Right lobe of liver (tissue), 6 donors: Measurements from ENCODE around the gene ADARB2. TPM values are rescaled to one million over a fixed set of nuclear protein-coding genes. Genes with fewer than 3 reads are reported as not detected.

ENCODE experiments used
- ATAC-seq, 4 donors: fragments of 200-7000 bp; cut with Tn5 transposase; one replicate each; pipeline ENCODE4 v1.9.1; 2020; ENCODE audit warnings: mild to moderate bottlenecking in 4 of 4, moderate library complexity in 4 of 4
- DNase-seq, 3 donors: peaks; one replicate each; pipeline ENCODE4 v3.0.0-alpha.2; 2020
- H3K27ac ChIP-seq, 3 donors: fragments of 200-600 bp; one replicate each; pipeline ENCODE4 v1.8.0; 2022
- H3K27me3 ChIP-seq, 2 donors: fragments of 200-600 bp; one replicate each; pipeline ENCODE4 v1.8.0; 2022
- H3K36me3 ChIP-seq, 4 donors: fragments of 200-600 bp; sonication (generic) in 1 of 4; one replicate each; pipeline versions ENCODE4 v1.5.1 to v1.8.0; 2017 to 2022; ENCODE audit warnings: control low read depth in 1 of 4
- H3K4me1 ChIP-seq, 4 donors: fragments of 200-600 bp; sonication (generic) in 1 of 4; one replicate each; pipeline versions ENCODE4 v1.5.1 to v1.8.0; 2017 to 2022; ENCODE audit warnings: control low read depth in 1 of 4
- H3K4me3 ChIP-seq, 3 donors: fragments of 200-600 bp; one replicate each; pipeline ENCODE4 v1.8.0; 2022
- H3K9me3 ChIP-seq, 4 donors: fragments of 200-600 bp; sonication (generic) in 1 of 4; one replicate each; pipeline versions ENCODE4 v1.5.1 to v1.8.0; 2017 to 2022; ENCODE audit warnings: control low read depth in 1 of 4
- POLR2A ChIP-seq: fragments of 450-650 bp; IDR thresholded peaks from one replicate; pipeline ENCODE4 v1.6.1; 2017; ENCODE audit warnings: antibody characterized with exemption, mild to moderate bottlenecking
- WGBS: methylation state at CpG from one replicate; pipeline ENCODE4 v1.1.6; 2018; ENCODE audit warnings: low coverage, low lambda C conversion rate; ENCODE audit not compliant: insufficient coverage; ENCODE audit errors: missing lambda C conversion rate; 5-methylcytosine and 5-hydroxymethylcytosine counted together
- intact Hi-C, 2 donors: fragments of 100-400 bp; cut with DNase I; formaldehyde crosslinking; loops; one replicate each; pipeline versions ENCODE4 v1.11.2 to v1.14.1; 2022
- total RNA-seq, 6 experiments: library from RNA; depleted of rRNA in 2 of 6; stranded (reverse); fragments of >200 nt in 2 of 6; fragmentation: NEBNext Ultra II Directional in 3 of 6; extraction: Animal tissue kit (Norgen Biotek cat#: 25700) in 3 of 6; gene quantifications; one replicate each; pipeline versions ENCODE4 v1.1.0 to v1.2.4, GENCODE V29; 2016 to 2023
- TF ChIP-seq, protein P1 (sequence below), 4 donors: fragments of 200-600 bp in 3 of 4; fragments of 450-650 bp in 1 of 4; IDR thresholded peaks; one replicate each; pipeline versions ENCODE4 v1.5.1 to v1.8.0; 2016 to 2022; ENCODE audit warnings: antibody characterized with exemption in 4 of 4, mild to moderate bottlenecking in 2 of 4
- donor health status: DM: no; HTN: yes; CAD: no.
- donor health status: DM: no; HTN: no; CAD: no.
- donor health status: DM: no; HTN: no; CAD: no.
- donor health status: DM: no; HTN: yes; CAD: no.
- donor health status: DM: no; HTN: yes; CAD: no.

ADARB2 gene
- total RNA-seq, 6 experiments from 2014 or later: 0.07 to 0.68 (median 0.42) TPM

DNA sequence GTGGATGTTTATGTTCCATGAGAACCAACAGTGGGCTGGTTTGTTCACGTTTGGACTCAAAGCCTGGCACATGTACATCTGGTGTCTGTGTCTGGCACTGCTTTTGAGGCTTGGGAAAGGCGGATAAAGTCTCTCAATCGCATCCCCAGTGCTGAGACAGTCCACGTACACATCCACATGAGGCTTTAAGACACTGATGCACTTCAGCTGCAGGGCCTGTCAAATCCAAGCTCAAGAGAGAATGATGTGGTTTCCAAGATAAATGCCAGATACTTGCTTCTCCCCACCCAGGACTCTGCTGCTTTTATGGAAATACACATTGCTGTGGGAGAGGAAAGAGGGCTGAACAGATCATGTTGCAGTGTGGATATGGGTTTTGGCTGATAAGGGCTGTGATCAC, 178.4 kb downstream of the ADARB2 start:
- H3K36me3 ChIP-seq: no peaks in the 10 kb centered on the region
- H3K27ac ChIP-seq: no peak overlapping the region
- whole genome bisulfite sequencing: 43% methylated on average over 4 of the region's 4 CpGs
- TF ChIP-seq POLR2A: no peak
- TF ChIP-seq, protein P1, sequence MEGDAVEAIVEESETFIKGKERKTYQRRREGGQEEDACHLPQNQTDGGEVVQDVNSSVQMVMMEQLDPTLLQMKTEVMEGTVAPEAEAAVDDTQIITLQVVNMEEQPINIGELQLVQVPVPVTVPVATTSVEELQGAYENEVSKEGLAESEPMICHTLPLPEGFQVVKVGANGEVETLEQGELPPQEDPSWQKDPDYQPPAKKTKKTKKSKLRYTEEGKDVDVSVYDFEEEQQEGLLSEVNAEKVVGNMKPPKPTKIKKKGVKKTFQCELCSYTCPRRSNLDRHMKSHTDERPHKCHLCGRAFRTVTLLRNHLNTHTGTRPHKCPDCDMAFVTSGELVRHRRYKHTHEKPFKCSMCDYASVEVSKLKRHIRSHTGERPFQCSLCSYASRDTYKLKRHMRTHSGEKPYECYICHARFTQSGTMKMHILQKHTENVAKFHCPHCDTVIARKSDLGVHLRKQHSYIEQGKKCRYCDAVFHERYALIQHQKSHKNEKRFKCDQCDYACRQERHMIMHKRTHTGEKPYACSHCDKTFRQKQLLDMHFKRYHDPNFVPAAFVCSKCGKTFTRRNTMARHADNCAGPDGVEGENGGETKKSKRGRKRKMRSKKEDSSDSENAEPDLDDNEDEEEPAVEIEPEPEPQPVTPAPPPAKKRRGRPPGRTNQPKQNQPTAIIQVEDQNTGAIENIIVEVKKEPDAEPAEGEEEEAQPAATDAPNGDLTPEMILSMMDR (IDR thresholded peaks at IDR 0.05): no peak
- intact Hi-C loops: no loop called here
- no peaks in the 10 kb centered on the region for H3K27me3 ChIP-seq
- no peaks in the 10 kb centered on the region for H3K4me1 ChIP-seq
- no peak for DNase-seq
- no peak overlapping the region for H3K4me3 ChIP-seq
- no peak for ATAC-seq
- no peaks in the 10 kb centered on the region for H3K9me3 ChIP-seq

DNA sequence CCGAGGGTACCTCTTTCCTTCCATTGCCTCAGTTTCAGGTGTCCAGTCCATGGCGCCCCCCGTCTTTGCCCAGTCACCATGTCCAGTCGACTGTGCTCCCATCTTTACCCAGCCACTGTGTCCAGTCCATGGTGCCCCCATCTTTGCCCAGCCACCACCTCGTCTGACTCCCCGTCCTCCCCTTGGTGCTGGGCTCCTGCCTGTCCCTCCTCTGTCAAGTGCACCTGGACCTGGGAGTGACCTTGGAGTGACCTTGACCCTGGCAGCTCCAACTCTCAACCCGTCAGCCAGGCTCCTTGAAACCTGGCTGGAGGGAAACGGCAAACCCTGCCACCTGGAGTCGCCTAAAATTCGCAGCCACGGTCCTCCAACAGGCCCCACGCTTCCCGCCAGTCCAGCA, 180.2 kb downstream of the ADARB2 start:
- WGBS: 47% methylated on average over 11 of the region's 13 CpGs
- DNase-seq (no peak), ATAC-seq (no peak)
- H3K27me3 ChIP-seq: no peaks in the 10 kb centered on the region
- H3K4me3 ChIP-seq: no peak overlapping the region
- TF ChIP-seq POLR2A: no peak
- TF ChIP-seq, protein P1 (IDR thresholded peaks at IDR 0.05): no peak
- H3K27ac ChIP-seq: no peak overlapping the region
- no peaks in the 10 kb centered on the region for H3K36me3 ChIP-seq
- H3K4me1 ChIP-seq: no peaks in the 10 kb centered on the region
- no peaks in the 10 kb centered on the region for H3K9me3 ChIP-seq
- intact Hi-C loops: no loop called here

GRCh38 chr10:1556496-1556895, 180.8 kb downstream of the ADARB2 start:
- Histone ChIP-seq H3K36me3 (no peaks in the 10 kb centered on the region), H3K27ac (no peak overlapping the region), H3K4me3 (no peak overlapping the region), H3K27me3 (no peaks in the 10 kb centered on the region), H3K4me1 (no peaks in the 10 kb centered on the region), H3K9me3 (no peaks in the 10 kb centered on the region)
- TF ChIP-seq, protein P1 (IDR thresholded peaks at IDR 0.05): no peak
- no peak for TF ChIP-seq POLR2A
- DNase-seq (no peak), ATAC-seq (no peak)
- 56% methylated on average over 7 of the region's 8 CpGs for WGBS
- intact Hi-C loops: no loop called here

DNA sequence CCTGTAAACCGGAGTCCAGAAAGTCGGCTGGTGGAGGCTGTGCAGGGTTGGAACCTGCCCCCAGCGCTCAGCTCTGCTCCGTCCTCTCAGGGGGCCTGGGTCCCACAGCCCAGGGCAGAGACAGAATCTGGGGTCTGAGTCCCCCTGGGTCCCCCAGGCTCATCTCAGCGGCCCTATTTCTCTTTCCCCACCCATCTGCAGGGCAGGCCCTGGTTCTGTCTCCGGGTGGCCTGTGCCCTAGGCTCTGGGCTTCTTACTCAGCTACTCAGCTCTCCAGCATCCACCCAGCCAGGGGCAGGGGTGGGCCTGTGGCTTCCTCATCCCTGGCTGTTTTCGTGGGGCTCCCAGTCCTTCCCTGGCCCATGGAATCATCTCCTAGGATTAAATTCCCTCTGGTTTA, 183.4 kb downstream of the ADARB2 start:
- H3K4me3 ChIP-seq: no peak overlapping the region
- ATAC-seq: peak in 1 of 4 donors; percentile 13
- intact Hi-C loops: no loop called here

More for the DNA sequence above, 183.4 kb downstream of the ADARB2 start:
- Histone ChIP-seq H3K27ac (no peak overlapping the region), H3K4me1 (no peaks in the 10 kb centered on the region), H3K27me3 (no peaks in the 10 kb centered on the region), H3K36me3 (no peaks in the 10 kb centered on the region), H3K9me3 (no peaks in the 10 kb centered on the region)
- DNase-seq: peak in 1 of 3 donors; percentile 27
- 0% methylated on average over 1 of the region's 7 CpGs for WGBS
- TF ChIP-seq, protein P1 (IDR thresholded peaks at IDR 0.05): no peak
- no peak for TF ChIP-seq POLR2A
